HG02798 (cell line): ENCODE results near the gene TMOD1.
"Not testable (repeated sequence)": the region's sequence is repeated elsewhere in the genome, so short reads cannot be mapped to it uniquely, and the experiment has no call there.

ENCODE experiments used
- ATAC-seq: cut with Tn5 transposase; IDR thresholded peaks from one replicate; pipeline ENCODE4 v1.9.1; 2021; ENCODE audit warnings: mild to moderate bottlenecking; ENCODE audit not compliant: unreplicated experiment, poor library complexity

TMOD1 gene

GRCh38 chr9:97497558-97498375 lies 3.7 kb upstream of the TMOD1 start:
- not testable (repeated sequence) for ATAC-seq

GRCh38 chr9:97498846-97499245 lies 2.6 kb upstream of the TMOD1 start:
- not testable (repeated sequence) for ATAC-seq

GRCh38 chr9:97500263-97500662 lies 1.2 kb upstream of the TMOD1 start:
- no peak for ATAC-seq

GRCh38 chr9:97500765-97501176 lies 695 bp upstream of the TMOD1 start:
- no peak for ATAC-seq

GRCh38 chr9:97501972-97502221 lies 431 bp downstream of the TMOD1 start:
- ATAC-seq = peak; percentile 31

GRCh38 chr9:97502222-97502983 lies 937 bp downstream of the TMOD1 start:
- ATAC-seq = peak; percentile 6

- ATAC-seq = no peak
Measured at GRCh38 chr9:97502984-97503861, 1.8 kb downstream of the TMOD1 start.

GRCh38 chr9:97503862-97504210 lies 2.4 kb downstream of the TMOD1 start:
- ATAC-seq = no peak

- no peak for ATAC-seq
Measured at GRCh38 chr9:97504381-97505216, 3.1 kb downstream of the TMOD1 start.

- no peak for ATAC-seq
Measured at GRCh38 chr9:97505845-97506244, 4.4 kb downstream of the TMOD1 start.

GRCh38 chr9:97506306-97506705 lies 4.8 kb downstream of the TMOD1 start:
- ATAC-seq = no peak

GRCh38 chr9:97506787-97507186 lies 5.3 kb downstream of the TMOD1 start:
- no peak for ATAC-seq

- ATAC-seq = no peak
Measured at GRCh38 chr9:97507428-97507984, 6.0 kb downstream of the TMOD1 start.

- ATAC-seq = no peak
Measured at GRCh38 chr9:97508852-97509251, 7.4 kb downstream of the TMOD1 start.

- peak; percentile 79 for ATAC-seq
Measured at GRCh38 chr9:97510797-97511654, 9.6 kb downstream of the TMOD1 start.

- ATAC-seq = peak; percentile 4
Measured at GRCh38 chr9:97511655-97512427, 10.4 kb downstream of the TMOD1 start.

GRCh38 chr9:97512966-97513560 lies 11.6 kb downstream of the TMOD1 start:
- ATAC-seq = no peak

GRCh38 chr9:97514531-97514930 lies 13.1 kb downstream of the TMOD1 start:
- ATAC-seq = no peak
